ENCODE results near the gene MAP6D1.

The MAP6D1 gene

GRCh38 chr3:183822631-183823030 is 2.7 kb downstream of the MAP6D1 start:
- DNase-seq: no peak

GRCh38 chr3:183819831-183820230 is 5.5 kb downstream of the MAP6D1 start:
- DNase-seq: no peak

GRCh38 chr3:183818706-183819624 is 6.4 kb downstream of the MAP6D1 start:
- no peak for DNase-seq

- no peak for DNase-seq
Observed at GRCh38 chr3:183818041-183818620, 7.2 kb downstream of the MAP6D1 start.

GRCh38 chr3:183817639-183818038 is 7.7 kb downstream of the MAP6D1 start:
- no peak for DNase-seq

GRCh38 chr3:183816681-183817510 is 8.5 kb downstream of the MAP6D1 start:
- DNase-seq: no peak

- DNase-seq: no peak
Observed at GRCh38 chr3:183815951-183816475, 9.4 kb downstream of the MAP6D1 start.

GRCh38 chr3:183815563-183815940 is 9.8 kb downstream of the MAP6D1 start:
- no peak for DNase-seq

- no peak for DNase-seq
Observed at GRCh38 chr3:183814240-183814639, 11.1 kb downstream of the MAP6D1 start.

GRCh38 chr3:183812761-183813445 is 12.5 kb downstream of the MAP6D1 start:
- DNase-seq: no peak

GRCh38 chr3:183811638-183812037 is 13.7 kb downstream of the MAP6D1 start:
- no peak for DNase-seq

GRCh38 chr3:183810643-183811594 is 14.5 kb downstream of the MAP6D1 start:
- no peak for DNase-seq

GRCh38 chr3:183809270-183809669 is 16.1 kb downstream of the MAP6D1 start:
- no peak for DNase-seq

GRCh38 chr3:183808355-183808754 is 17.0 kb downstream of the MAP6D1 start:
- no peak for DNase-seq

- no peak for DNase-seq
Observed at GRCh38 chr3:183807881-183808280, 17.5 kb downstream of the MAP6D1 start.

GRCh38 chr3:183807209-183807728 is 18.1 kb downstream of the MAP6D1 start:
- DNase-seq: no peak

- DNase-seq: no peak
Observed at GRCh38 chr3:183802989-183803388, 22.4 kb downstream of the MAP6D1 start.

GRCh38 chr3:183801601-183802000 is 23.8 kb downstream of the MAP6D1 start:
- DNase-seq: no peak

- DNase-seq: no peak
Observed at GRCh38 chr3:183800243-183800863, 25.0 kb downstream of the MAP6D1 start.

- DNase-seq: no peak
Observed at GRCh38 chr3:183799461-183799860, 25.9 kb downstream of the MAP6D1 start.

GRCh38 chr3:183797996-183798395 is 27.4 kb downstream of the MAP6D1 start:
- no peak for DNase-seq
